T-helper 1 cell treated with Interleukin-12 subunit alpha and Interleukin-12 subunit beta and Interleukin-4 antibody, amounts not matched to agents 30 μg/mL and 1 μg/mL, for 36 hours (primary cell): ENCODE measurements around the gene PRDM12.

Experiments used
- H3K27ac Mint-ChIP-seq: one replicate; pipeline ENCODE4 v1.8.0; 2021; ENCODE audit warnings: mild to moderate bottlenecking, mixed read lengths
- H3K27me3 Mint-ChIP-seq: one replicate; pipeline ENCODE4 v1.8.0; 2021; ENCODE audit warnings: low read depth, mixed read lengths
- H3K36me3 Mint-ChIP-seq: one replicate; pipeline ENCODE4 v1.8.0; 2021; ENCODE audit warnings: low read depth, mixed read lengths
- H3K4me1 Mint-ChIP-seq: one replicate; pipeline ENCODE4 v1.8.0; 2021; ENCODE audit warnings: low read depth, mixed read lengths
- H3K4me3 Mint-ChIP-seq: one replicate; pipeline ENCODE4 v1.8.0; 2021; ENCODE audit warnings: mild to moderate bottlenecking, moderate library complexity, mixed read lengths
- H3K9me3 Mint-ChIP-seq: one replicate; pipeline ENCODE4 v1.8.0; 2021; ENCODE audit warnings: mixed read lengths

PRDM12 gene

DNA sequence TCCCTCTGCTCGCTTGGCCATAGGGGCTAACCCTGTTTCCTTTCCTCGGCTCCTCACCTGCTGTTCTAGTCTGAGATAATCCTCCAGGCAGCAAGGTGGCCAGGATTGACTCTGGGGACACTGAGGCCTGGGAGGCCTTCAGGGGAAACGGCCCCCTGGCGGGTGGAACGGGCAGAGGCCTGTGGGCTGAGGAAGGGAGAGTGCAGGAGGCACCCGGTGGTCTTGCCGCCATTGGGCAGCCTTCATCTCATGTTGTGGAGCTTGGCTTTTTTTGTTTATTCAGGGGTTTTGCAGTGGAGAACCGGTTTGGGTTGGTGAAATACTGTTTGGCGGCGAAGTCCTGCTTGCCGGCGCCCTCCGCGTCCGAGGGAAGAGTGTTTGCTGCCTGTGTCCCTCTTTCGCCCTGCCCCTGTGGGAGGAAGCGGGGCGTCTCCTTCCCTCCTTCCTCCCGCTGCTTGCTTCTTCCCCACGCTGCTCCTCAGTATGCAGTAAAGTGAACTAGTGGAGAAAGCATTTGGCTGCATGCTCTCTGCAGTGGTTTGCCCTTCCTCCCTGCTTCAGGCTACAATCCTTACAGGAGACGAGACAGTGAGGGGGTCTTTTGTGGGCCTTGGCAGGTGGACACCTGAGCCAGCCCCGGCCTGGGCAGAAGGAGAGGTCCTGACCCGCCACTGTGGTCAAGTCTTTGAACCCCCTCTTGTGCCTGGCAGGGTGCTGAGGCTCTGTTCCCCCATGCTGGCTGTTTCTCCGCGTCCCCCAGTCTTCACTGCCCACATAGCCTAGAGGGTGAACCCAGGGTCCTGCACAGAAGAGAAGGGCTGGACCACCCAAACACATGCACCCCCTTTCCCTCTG, 30.8 kb upstream of the PRDM12 start:
- H3K27me3 Mint-ChIP-seq: no peaks in the 10 kb centered on the region
- H3K4me1 Mint-ChIP-seq: no peaks in the 10 kb centered on the region
- peaks cover 17% of the 10 kb centered on the region for H3K36me3 Mint-ChIP-seq
- no peak overlapping the region for H3K4me3 Mint-ChIP-seq
- H3K9me3 Mint-ChIP-seq: no peaks in the 10 kb centered on the region
- no peak overlapping the region for H3K27ac Mint-ChIP-seq

- H3K4me1 Mint-ChIP-seq: no peaks in the 10 kb centered on the region
- H3K9me3 Mint-ChIP-seq: no peaks in the 10 kb centered on the region
- no peak overlapping the region for H3K4me3 Mint-ChIP-seq
- H3K27me3 Mint-ChIP-seq: no peaks in the 10 kb centered on the region
- H3K27ac Mint-ChIP-seq: no peak overlapping the region
- H3K36me3 Mint-ChIP-seq: peaks cover 17% of the 10 kb centered on the region
Measured at GRCh38 chr9:130634191-130634768, 30.1 kb upstream of the PRDM12 start.

- H3K27ac Mint-ChIP-seq: no peak overlapping the region
- peaks cover 17% of the 10 kb centered on the region for H3K36me3 Mint-ChIP-seq
- no peaks in the 10 kb centered on the region for H3K4me1 Mint-ChIP-seq
- H3K9me3 Mint-ChIP-seq: no peaks in the 10 kb centered on the region
- H3K27me3 Mint-ChIP-seq: no peaks in the 10 kb centered on the region
- no peak overlapping the region for H3K4me3 Mint-ChIP-seq
Measured at GRCh38 chr9:130634801-130635200, 29.6 kb upstream of the PRDM12 start.

DNA sequence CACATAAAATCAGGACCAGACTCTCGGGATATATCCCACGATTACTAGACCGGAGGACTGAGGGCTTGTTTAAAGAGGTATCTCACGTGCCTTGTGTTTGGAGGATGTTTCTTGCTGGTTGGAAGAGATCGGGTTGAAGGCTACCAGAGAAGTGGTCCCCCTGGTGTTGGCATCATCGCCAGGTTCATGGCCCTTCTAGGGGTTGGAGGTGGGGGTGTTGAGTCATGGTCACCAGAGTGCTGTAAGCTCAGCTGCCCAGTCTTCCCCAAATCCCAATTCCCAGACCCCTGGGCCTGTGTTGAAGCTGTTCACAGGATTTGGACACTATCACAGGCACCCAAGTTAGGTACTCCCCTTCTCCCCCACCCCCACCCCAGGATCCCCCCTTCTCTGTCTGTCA, 29.1 kb upstream of the PRDM12 start:
- no peaks in the 10 kb centered on the region for H3K4me1 Mint-ChIP-seq
- peaks cover 15% of the 10 kb centered on the region for H3K36me3 Mint-ChIP-seq
- H3K27ac Mint-ChIP-seq: no peak overlapping the region
- no peaks in the 10 kb centered on the region for H3K27me3 Mint-ChIP-seq
- H3K9me3 Mint-ChIP-seq: no peaks in the 10 kb centered on the region
- H3K4me3 Mint-ChIP-seq: no peak overlapping the region

DNA sequence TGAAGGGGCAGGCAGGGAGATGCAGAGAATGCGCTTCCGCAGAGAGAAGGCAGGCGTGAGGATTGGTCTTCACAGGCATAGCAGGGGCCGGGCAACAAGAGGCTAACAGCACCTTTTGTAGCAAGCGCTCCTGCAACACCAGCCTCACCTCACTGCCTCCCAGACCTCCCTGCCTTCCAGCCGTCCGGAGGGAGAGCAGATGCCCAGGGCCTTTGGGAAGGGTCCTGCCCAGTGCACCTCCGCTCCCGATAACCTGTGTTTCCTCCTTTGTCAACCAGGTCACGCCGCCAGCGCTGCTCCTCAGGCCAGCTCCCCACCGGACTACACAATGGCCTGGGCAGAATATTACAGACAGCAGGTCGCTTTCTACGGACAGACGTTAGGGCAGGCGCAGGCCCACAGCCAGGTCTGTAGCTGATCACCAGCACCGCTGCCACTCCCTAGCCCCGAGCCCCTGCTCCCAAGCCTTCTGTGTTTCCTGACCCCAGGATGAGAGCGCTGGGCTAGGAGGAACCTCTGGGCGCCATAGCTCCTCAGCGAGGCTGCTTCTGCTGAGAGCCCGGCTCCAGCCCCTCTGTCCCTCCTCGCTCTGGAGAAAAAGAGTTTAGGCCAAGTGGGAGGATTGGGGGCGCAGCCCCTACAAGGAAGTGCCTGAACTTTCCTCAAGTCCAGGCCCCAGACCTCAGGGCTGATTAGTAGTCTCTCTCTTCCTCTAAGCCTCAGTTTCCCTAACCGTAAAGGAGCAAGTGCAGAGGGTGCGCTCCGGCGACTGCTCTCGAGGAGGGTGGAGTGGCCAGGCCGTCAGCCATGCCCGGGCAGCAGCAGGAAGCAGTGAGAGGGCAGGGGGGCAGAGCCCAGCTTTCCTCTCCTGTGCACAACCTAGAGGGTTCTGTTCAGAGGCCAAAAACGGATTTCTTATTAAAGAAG, 28.4 kb upstream of the PRDM12 start:
- Mint-ChIP-seq H3K27ac (no peak overlapping the region), H3K4me3 (no peak overlapping the region), H3K36me3 (peaks cover 13% of the 10 kb centered on the region), H3K9me3 (no peaks in the 10 kb centered on the region), H3K27me3 (no peaks in the 10 kb centered on the region), H3K4me1 (no peaks in the 10 kb centered on the region)

GRCh38 chr9:130636648-130637020, 27.8 kb upstream of the PRDM12 start:
- Mint-ChIP-seq H3K36me3 (peaks cover 10% of the 10 kb centered on the region), H3K27ac (no peak overlapping the region), H3K27me3 (no peaks in the 10 kb centered on the region), H3K9me3 (no peaks in the 10 kb centered on the region), H3K4me3 (no peak overlapping the region), H3K4me1 (no peaks in the 10 kb centered on the region)

GRCh38 chr9:130638284-130639123, 25.9 kb upstream of the PRDM12 start:
- Mint-ChIP-seq H3K27me3 (no peaks in the 10 kb centered on the region), H3K9me3 (no peaks in the 10 kb centered on the region)

GRCh38 chr9:130639124-130639765, 25.1 kb upstream of the PRDM12 start:
- no peaks in the 10 kb centered on the region for H3K9me3 Mint-ChIP-seq
- no peaks in the 10 kb centered on the region for H3K27me3 Mint-ChIP-seq
- no peak overlapping the region for H3K4me3 Mint-ChIP-seq
- no peaks in the 10 kb centered on the region for H3K4me1 Mint-ChIP-seq
- no peak overlapping the region for H3K27ac Mint-ChIP-seq
- peaks cover 5% of the 10 kb centered on the region for H3K36me3 Mint-ChIP-seq

More at GRCh38 chr9:130638284-130639123, 25.9 kb upstream of the PRDM12 start:
- no peak overlapping the region for H3K27ac Mint-ChIP-seq
- no peaks in the 10 kb centered on the region for H3K4me1 Mint-ChIP-seq
- peaks cover 5% of the 10 kb centered on the region for H3K36me3 Mint-ChIP-seq
- no peak overlapping the region for H3K4me3 Mint-ChIP-seq

DNA sequence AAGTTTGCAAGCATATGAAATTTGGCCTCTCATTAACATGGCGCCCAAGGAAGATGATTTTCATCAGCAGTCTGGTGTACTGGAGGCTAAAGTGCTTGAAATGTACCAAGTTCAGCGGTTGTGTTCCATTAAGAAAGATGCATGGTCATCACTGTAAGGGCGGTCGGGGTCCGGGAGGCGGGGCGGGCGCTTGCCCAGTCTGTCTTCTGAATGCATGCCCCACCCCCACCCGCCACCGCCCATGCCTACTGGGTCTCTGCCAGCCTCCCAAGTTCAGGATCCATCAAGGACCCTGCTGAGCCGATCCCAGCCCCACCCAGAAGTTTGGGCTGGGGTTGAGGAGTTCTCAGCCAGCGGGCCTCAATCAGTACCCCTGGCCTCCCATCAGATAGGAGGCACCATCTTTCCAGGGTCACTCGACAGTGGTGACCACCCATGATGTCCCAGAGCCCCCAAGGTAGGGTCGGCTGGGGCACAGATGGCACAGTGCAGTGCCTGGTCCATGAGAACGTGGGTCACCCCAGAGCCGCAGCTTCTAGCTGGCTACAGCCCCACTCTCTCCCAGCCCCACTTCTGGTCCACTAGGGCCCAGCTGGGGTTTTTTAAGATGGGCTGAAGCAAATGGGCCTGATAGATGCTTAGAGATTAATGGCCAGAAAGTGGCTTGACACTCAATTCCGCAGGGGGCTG, 24.4 kb upstream of the PRDM12 start:
- no peak overlapping the region for H3K27ac Mint-ChIP-seq
- H3K9me3 Mint-ChIP-seq: no peaks in the 10 kb centered on the region
- H3K4me1 Mint-ChIP-seq: no peaks in the 10 kb centered on the region
- H3K36me3 Mint-ChIP-seq: peaks cover under 1% of the 10 kb centered on the region
- no peaks in the 10 kb centered on the region for H3K27me3 Mint-ChIP-seq
- no peak overlapping the region for H3K4me3 Mint-ChIP-seq

DNA sequence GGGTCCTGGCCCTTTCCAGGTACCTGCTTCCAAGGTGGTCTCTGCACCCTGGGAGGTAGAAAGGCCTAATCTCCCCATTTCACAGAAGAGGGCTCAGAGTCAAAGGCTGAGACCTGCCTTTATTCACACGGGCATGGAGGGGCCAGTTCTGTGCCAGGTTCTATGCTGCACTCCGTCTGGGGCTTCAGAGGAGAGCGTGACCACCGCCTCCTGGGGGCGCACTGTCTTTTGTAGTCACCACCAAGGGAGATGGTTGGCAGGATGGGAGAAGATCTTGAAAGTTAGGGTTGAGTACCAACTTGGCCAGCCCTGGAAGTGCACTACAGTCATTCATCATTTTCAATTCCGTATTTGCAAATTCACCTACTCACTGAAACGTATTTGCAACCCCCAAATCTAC, 23.7 kb upstream of the PRDM12 start:
- H3K27me3 Mint-ChIP-seq: no peaks in the 10 kb centered on the region
- no peaks in the 10 kb centered on the region for H3K4me1 Mint-ChIP-seq
- H3K27ac Mint-ChIP-seq: no peak overlapping the region
- no peaks in the 10 kb centered on the region for H3K9me3 Mint-ChIP-seq
- no peak overlapping the region for H3K4me3 Mint-ChIP-seq
- no peaks in the 10 kb centered on the region for H3K36me3 Mint-ChIP-seq

DNA sequence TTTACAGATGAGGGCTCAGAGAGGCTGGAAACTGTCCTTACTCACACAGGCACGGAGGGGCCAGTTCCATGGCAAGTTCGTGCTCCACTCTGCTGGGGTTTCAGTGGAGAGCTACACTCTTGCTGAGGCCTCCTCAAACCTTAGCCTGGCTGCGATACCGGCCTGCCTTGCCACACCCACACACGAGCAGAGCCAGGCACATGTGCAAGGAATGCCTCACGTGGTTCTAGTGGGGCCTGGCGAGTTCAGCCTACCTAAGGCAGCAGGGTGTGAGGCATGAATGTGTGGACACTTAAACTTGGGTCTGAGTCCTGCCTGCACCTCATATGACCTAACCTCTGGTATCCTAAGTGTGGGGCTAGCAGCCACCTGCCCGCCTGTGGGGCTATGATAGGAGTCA, 21.5 kb upstream of the PRDM12 start:
- Mint-ChIP-seq H3K4me3 (no peak overlapping the region), H3K27ac (no peak overlapping the region), H3K4me1 (no peaks in the 10 kb centered on the region), H3K9me3 (no peaks in the 10 kb centered on the region), H3K27me3 (no peaks in the 10 kb centered on the region), H3K36me3 (no peaks in the 10 kb centered on the region)

- Mint-ChIP-seq H3K27me3 (peaks cover 13% of the 10 kb centered on the region), H3K4me1 (no peaks in the 10 kb centered on the region), H3K36me3 (no peaks in the 10 kb centered on the region), H3K4me3 (no peak overlapping the region), H3K9me3 (no peaks in the 10 kb centered on the region), H3K27ac (no peak overlapping the region)
Measured at GRCh38 chr9:130651221-130651620, 13.2 kb upstream of the PRDM12 start.

DNA sequence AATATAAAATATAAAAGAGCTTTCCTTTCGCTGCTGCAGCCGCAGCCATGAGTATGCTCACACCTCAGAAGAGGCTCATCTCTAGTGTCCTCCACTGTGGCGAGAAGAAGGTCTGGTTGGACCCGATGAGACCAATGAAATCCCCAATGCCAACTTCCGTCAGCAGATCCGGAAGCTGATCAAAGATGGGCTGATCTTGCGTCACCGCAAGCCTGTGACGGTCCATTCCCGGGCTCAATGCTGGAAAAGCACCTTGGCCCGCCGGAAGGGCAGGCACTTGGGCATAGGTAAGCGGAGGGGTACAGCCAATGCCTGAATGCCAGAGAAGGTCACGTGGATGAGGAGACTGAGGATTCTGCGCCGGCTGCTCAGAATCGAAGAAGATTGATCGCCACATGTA, 12.6 kb upstream of the PRDM12 start:
- Mint-ChIP-seq H3K27me3 (peaks cover 18% of the 10 kb centered on the region), H3K4me3 (no peak overlapping the region), H3K9me3 (no peaks in the 10 kb centered on the region), H3K4me1 (no peaks in the 10 kb centered on the region), H3K36me3 (no peaks in the 10 kb centered on the region), H3K27ac (no peak overlapping the region)
